ENCODE measurements around the gene SMARCAD1. TPM values are rescaled to one million over a fixed set of nuclear protein-coding genes. Genes with fewer than 3 reads are reported as not detected.
"Not testable (repeated sequence)": the region's sequence is repeated elsewhere in the genome, so short reads cannot be mapped to it uniquely, and the experiment has no call there.

SMARCAD1 gene
- total RNA-seq, 1 experiment from 2014 or later, result 45.3 TPM

DNA sequence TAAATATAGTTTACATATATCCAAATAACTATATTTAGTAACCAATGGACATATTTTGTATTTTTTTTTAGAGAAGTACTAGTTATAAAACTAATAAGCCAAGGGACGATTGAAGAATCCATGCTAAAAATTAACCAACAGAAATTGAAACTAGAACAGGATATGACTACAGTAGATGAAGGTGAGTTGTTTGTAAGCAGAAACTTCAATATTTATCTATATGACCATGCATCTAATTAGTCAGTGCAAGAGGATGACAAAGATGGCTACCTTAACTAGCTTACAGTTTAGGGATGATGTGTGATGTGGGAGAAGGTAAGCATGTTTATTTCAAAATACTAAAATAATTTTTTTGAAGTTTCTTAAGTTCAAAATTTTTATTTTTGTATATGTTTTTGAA is 77.2 kb downstream of the SMARCAD1 start:
- DNase-seq (ENCODE audit: extremely low read depth, low read depth), result no peak

- DNase-seq (ENCODE audit: extremely low read depth, low read depth), result no peak
Observed at GRCh38 chr4:94285666-94286065, 78.0 kb downstream of the SMARCAD1 start.

GRCh38 chr4:94290245-94290644 is 82.6 kb downstream of the SMARCAD1 start:
- no peak for DNase-seq (ENCODE audit: extremely low read depth, low read depth)

- not testable (repeated sequence) for DNase-seq (ENCODE audit: extremely low read depth, low read depth)
Observed at GRCh38 chr4:94293981-94294380, 86.3 kb downstream of the SMARCAD1 start.

DNA sequence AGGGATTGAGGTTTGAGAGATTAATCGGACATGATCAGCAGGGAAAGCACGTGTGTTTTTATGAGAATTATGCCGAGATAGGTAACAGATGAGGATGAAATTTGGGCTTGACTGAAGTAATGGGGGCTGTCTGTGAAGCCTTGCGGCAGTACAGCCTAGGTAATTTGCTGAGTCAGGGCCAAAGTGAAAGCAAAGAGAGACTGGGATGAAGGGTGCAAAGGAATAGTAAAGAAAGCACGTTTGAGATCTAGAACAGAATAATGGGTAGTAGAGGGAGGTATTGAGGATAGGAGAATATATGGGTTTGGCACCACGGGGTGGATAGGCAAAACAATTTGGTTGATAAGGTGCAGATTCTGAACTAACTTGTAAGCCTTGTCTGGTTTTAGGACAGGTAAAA is 87.8 kb downstream of the SMARCAD1 start:
- DNase-seq (ENCODE audit: extremely low read depth, low read depth), result not testable (repeated sequence)

DNA sequence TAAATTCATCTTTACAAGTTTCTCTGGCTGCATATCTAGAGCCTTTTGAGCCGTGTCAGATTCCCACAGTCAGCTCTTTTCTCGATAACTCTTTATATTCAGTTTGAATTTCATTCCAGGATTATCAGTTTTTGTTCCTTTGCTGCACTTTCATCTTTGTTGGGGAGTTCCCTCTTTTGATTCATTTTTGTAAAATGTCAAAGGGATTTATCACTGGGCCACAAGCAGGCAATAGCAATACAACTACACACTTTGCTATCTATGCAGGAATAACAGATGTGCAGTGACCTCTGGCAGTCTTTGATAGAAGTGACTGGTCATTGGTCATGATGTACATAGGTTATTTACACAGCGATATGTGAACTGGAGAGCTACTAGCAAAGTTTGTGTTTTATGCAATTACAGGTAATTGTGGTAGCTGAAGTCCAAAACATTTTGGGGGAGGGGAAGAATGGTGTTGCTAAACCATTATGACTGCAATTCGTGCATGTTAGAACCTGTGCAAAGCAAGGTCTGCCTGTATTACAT is 91.1 kb downstream of the SMARCAD1 start:
- no peak for DNase-seq (ENCODE audit: extremely low read depth, low read depth)

DNA sequence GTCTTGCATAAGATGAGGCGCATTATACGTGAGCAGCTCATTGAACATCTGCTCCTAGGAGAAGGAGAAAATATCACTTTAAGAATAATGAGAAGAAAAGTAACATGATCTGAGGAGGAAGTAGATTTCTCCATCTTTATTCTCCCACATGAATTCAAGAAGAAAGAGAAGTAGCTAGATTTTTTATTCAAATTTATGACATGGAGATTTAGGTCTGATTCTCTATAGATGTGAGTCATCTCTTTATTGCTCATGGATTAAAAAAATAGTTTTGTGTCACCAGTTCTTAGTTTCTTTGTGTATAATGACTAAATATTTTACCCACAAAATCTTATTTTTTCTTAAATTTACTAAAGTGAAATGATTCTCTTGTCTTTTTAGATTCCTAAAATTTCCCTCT is 94.5 kb downstream of the SMARCAD1 start:
- DNase-seq (ENCODE audit: extremely low read depth, low read depth), result no peak

- peak; percentile 30 for DNase-seq (ENCODE audit: extremely low read depth, low read depth)
Observed at GRCh38 chr4:94304365-94304971, 96.8 kb downstream of the SMARCAD1 start.

DNA sequence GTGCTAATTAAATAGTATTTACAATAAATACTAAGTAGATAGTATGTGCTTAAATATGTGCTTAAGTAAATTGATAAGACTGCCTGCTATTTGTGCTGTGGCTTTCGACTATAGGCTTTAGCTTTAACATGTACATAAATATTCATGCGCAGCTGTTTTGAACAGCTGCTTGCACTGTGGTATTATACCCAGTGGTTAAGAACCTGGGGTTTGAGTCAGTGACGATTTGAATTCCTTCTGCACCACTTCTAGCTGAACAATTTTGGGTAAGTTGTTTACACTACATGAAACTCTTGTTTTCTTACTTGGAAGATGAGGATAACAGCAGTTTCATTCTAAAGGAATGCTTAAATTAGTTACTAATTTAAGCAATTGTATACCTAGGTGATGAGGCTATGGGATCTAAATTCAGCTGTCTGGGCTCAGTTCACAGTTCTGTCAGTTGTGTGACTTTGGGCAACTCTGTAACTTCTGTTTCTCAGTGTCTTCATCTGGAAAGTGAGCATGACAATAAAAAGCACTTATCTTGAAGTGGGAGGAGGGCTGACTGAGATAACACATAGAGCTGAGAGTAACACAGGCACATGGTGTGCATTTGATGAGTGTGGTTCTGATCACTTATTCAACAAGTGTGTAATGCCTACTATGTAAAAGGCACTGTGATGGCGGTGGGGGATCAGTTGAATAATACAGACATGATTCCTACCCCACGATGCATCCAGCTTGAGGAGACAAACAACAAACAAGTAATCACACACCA is 98.0 kb downstream of the SMARCAD1 start:
- DNase-seq (ENCODE audit: extremely low read depth, low read depth), result no peak

DNA sequence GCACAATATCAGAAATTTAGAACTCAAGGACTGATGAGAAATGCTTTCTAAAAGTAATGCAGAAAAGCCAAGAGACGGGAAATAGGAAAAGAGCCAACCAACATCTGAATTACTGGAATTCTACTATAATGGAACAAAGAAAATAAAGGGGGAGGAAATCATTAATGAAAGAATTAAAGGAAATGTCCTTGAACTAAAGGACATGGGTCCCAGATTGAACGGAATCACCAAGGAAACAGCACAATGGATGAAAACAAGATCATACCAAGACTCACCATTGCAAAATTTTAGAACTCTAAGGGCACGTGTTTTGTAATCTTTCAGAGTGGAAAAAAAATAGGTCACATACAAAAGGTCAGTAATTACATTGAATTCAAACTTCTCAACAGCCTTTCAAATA is 99.0 kb downstream of the SMARCAD1 start:
- DNase-seq (ENCODE audit: extremely low read depth, low read depth), result no peak

DNA sequence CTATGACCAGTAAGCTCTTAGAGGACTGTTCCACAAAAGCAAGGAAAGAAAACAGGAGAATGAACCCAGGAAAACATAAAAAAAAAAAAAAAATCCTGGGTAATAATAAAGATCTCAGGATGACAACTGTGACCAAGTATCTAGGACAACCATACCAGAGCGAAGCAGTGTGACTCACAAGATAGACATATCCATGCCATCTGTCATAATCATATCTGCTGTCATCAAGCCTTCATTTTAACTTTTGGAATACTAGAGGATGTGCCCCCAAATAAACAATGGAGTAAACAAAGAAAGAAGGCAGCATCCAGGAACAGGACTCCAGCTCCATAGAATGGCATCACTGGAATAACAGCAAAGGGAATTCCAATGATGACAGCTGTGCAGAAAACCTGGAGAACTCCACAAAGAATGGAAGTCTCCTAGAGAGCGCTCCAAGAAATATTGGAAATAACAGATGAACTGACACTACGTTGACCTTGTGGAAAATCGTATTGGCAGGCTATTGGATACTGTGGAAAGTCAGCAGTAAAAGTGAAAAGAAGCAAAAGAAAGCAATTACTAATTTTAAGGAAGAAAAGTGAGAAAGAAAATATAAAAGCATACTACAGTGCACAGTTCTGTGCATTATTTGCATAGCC is 99.7 kb downstream of the SMARCAD1 start:
- DNase-seq (ENCODE audit: extremely low read depth, low read depth), result no peak

DNA sequence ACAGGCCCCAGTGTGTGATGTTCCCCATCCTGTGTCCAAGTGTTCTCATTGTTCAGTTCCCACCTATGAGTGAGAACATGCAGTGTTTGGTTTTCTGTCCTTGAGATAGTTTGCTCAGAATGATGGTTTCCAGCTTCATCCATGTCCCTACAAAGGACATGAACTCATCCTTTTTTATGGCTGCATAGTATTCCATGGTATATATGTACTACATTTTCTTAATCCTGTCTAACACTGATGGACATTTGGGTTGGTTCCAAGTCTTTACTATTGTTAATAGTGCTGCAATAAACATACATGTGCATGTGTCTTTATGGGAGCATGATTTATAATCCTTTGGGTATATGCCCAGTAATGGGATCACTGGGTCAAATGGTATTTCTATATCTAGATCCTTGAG is 112.3 kb downstream of the SMARCAD1 start:
- DNase-seq (ENCODE audit: extremely low read depth, low read depth), result not testable (repeated sequence)

DNA sequence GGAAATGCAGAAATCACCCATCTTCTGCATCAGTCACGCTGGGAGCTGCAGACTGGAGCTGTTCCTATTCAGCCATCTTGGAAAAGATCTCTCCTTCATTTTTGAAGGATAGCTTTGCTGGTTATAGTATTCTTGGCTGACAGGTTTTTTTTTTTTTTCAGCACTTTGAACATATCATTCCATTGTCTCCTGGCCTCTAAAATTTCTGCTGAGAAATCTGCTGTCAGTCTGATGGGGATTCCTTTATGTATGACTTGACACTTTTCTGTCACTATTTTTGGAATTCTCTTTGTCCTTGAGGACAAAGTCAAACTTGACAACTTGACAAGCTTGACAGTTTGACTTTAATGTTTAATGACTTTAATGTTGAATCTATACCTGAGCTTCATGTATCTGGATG is 118.2 kb downstream of the SMARCAD1 start:
- no peak for DNase-seq (ENCODE audit: extremely low read depth, low read depth)

GRCh38 chr4:94329933-94330332 is 122.3 kb downstream of the SMARCAD1 start:
- DNase-seq (ENCODE audit: extremely low read depth, low read depth), result no peak

GRCh38 chr4:94332983-94333590 is 125.4 kb downstream of the SMARCAD1 start:
- peak; percentile 68 for DNase-seq (ENCODE audit: extremely low read depth, low read depth)

DNA sequence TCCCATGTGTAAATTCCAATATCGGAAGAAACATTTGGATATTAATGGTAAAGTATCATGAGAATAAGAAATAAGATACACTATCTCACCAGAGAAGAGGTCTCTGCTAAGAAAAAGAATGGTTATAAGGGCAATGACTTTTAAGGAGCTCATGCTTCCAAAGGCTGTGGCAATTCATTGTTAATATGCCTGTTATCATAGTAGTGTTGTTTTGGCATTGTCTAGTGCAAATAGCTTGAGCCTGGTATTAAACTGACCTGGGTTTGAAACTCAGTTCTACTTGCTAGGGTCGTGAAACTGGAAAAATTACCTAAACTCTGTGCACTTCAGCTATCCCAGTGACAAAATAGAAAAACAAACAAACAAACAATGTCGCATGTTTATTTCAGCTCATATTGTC is 126.2 kb downstream of the SMARCAD1 start:
- no peak for DNase-seq (ENCODE audit: extremely low read depth, low read depth)

GRCh38 chr4:94334476-94334875 is 126.8 kb downstream of the SMARCAD1 start:
- DNase-seq (ENCODE audit: extremely low read depth, low read depth), result no peak

DNA sequence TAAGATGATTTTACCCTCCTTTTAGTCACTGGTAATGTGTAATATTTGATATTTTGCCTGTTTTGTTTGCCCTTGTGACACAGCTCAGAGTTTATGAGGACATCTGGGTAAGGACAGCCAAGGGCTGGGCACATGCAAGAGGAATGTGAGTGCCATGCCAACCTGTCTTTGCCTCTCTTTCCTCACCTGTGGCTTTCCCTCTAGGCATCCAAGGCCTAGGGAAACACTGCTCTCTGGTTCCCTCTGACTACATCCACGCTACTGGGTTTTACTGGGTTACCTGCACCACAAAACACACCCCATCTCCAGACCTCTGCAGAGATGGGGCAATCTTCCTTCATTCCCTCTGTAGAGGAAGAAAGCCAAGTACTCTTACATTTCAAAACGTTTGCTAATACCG is 127.3 kb downstream of the SMARCAD1 start:
- no peak for DNase-seq (ENCODE audit: extremely low read depth, low read depth)

DNA sequence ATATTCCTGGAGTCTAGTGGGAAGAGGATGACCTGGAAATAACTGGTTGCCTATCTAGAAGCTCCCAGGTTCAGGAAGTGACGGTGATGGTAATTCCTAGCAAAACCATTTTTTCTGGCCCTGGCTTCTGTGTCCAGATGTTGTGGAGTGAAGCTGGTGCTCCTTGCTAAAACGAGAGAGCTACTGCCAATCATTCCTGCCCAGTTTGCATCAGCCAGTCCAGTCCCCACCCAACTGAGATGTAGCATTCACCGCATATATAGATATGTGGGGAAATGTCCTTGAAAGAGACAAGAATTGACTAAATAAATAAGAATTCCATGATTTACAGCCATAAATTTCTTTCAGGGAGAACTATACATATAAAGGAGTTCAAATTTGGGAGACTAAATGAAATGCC is 128.6 kb downstream of the SMARCAD1 start:
- no peak for DNase-seq (ENCODE audit: extremely low read depth, low read depth)

GRCh38 chr4:94336791-94337190 is 129.1 kb downstream of the SMARCAD1 start:
- DNase-seq (ENCODE audit: extremely low read depth, low read depth), result not testable (repeated sequence)

GRCh38 chr4:94338681-94339351 is 131.2 kb downstream of the SMARCAD1 start:
- DNase-seq (ENCODE audit: extremely low read depth, low read depth), result no peak
